ENCODE measurements around the gene WBP2. TPM values are rescaled to one million over a fixed set of nuclear protein-coding genes. Genes with fewer than 3 reads are reported as not detected.
A peak's percentile ranks its signal among the peaks of the same experiment; 100 is the strongest.

Gene WBP2
- total and polyA plus RNA-seq, 2 of the 13 experiments (the other 11 are each of a cell fraction or from before 2014, with no cell fraction given) = 29.2 to 29.5 TPM

GRCh38 chr17:75843577-75844529 is 11.3 kb downstream of the WBP2 start, which contains the start of gene UNC13D (continued):
- peak; percentile 89; the same call in 1 of the 2 replicates for TF ChIP-seq ZNF816 (CRISPR knock-in tag; IDR thresholded peaks at IDR 0.05; ENCODE audit: borderline replicate concordance)
- TF ChIP-seq ZNF740 (CRISPR knock-in tag; IDR thresholded peaks at IDR 0.05) = peak; percentile 79
- TF ChIP-seq ZNF788 (CRISPR knock-in tag; IDR thresholded peaks at IDR 0.05; ENCODE audit: borderline replicate concordance) = peak; percentile 90
- TF ChIP-seq, protein P1, sequence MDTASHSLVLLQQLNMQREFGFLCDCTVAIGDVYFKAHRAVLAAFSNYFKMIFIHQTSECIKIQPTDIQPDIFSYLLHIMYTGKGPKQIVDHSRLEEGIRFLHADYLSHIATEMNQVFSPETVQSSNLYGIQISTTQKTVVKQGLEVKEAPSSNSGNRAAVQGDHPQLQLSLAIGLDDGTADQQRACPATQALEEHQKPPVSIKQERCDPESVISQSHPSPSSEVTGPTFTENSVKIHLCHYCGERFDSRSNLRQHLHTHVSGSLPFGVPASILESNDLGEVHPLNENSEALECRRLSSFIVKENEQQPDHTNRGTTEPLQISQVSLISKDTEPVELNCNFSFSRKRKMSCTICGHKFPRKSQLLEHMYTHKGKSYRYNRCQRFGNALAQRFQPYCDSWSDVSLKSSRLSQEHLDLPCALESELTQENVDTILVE (CRISPR knock-in tag; IDR thresholded peaks at IDR 0.05) = no peak
- TF ChIP-seq ZNF644 (CRISPR knock-in tag; IDR thresholded peaks at IDR 0.05; ENCODE audit: low read depth) = 0 out of 2 replicates have a peak, but pooled peaks have one; percentile 12
- TF ChIP-seq CREM (IDR thresholded peaks at IDR 0.05) = 0 out of 2 replicates have a peak, but pooled peaks have one; percentile 24
- no peak for TF ChIP-seq CREM (CRISPR knock-in tag; IDR thresholded peaks at IDR 0.05)
- no peak for TF ChIP-seq NFRKB (IDR thresholded peaks at IDR 0.05)
- peak; percentile 92; the same call in 1 of the 2 replicates for TF ChIP-seq GLI4 (CRISPR knock-in tag; IDR thresholded peaks at IDR 0.05; ENCODE audit: borderline replicate concordance)
- no peak for TF ChIP-seq ZMYM2 (CRISPR knock-in tag; IDR thresholded peaks at IDR 0.05)
- peak; percentile 87; the same call in 1 of the 2 replicates for TF ChIP-seq ZBTB7A (CRISPR knock-in tag; IDR thresholded peaks at IDR 0.05)
- peak; percentile 13; the same call in 1 of the 2 replicates for TF ChIP-seq HIVEP1 (CRISPR knock-in tag; IDR thresholded peaks at IDR 0.05)
- no peak for TF ChIP-seq ARID2 (CRISPR knock-in tag; IDR thresholded peaks at IDR 0.05; ENCODE audit: borderline replicate concordance)
- peak; percentile 17; the same call in 1 of the 2 replicates for TF ChIP-seq CBFB (CRISPR knock-in tag; IDR thresholded peaks at IDR 0.05)
- TF ChIP-seq SETDB1 (CRISPR knock-in tag; IDR thresholded peaks at IDR 0.05; ENCODE audit: borderline replicate concordance) = no peak
- no peak for TF ChIP-seq ZNF329 (CRISPR knock-in tag; IDR thresholded peaks at IDR 0.05; ENCODE audit: low read depth)
- TF ChIP-seq, protein P2, sequence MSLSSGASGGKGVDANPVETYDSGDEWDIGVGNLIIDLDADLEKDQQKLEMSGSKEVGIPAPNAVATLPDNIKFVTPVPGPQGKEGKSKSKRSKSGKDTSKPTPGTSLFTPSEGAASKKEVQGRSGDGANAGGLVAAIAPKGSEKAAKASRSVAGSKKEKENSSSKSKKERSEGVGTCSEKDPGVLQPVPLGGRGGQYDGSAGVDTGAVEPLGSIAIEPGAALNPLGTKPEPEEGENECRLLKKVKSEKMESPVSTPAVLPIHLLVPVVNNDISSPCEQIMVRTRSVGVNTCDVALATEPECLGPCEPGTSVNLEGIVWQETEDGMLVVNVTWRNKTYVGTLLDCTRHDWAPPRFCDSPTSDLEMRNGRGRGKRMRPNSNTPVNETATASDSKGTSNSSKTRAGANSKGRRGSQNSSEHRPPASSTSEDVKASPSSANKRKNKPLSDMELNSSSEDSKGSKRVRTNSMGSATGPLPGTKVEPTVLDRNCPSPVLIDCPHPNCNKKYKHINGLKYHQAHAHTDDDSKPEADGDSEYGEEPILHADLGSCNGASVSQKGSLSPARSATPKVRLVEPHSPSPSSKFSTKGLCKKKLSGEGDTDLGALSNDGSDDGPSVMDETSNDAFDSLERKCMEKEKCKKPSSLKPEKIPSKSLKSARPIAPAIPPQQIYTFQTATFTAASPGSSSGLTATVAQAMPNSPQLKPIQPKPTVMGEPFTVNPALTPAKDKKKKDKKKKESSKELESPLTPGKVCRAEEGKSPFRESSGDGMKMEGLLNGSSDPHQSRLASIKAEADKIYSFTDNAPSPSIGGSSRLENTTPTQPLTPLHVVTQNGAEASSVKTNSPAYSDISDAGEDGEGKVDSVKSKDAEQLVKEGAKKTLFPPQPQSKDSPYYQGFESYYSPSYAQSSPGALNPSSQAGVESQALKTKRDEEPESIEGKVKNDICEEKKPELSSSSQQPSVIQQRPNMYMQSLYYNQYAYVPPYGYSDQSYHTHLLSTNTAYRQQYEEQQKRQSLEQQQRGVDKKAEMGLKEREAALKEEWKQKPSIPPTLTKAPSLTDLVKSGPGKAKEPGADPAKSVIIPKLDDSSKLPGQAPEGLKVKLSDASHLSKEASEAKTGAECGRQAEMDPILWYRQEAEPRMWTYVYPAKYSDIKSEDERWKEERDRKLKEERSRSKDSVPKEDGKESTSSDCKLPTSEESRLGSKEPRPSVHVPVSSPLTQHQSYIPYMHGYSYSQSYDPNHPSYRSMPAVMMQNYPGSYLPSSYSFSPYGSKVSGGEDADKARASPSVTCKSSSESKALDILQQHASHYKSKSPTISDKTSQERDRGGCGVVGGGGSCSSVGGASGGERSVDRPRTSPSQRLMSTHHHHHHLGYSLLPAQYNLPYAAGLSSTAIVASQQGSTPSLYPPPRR (CRISPR knock-in tag; IDR thresholded peaks at IDR 0.05; ENCODE audit: borderline replicate concordance) = no peak
- no peak for TF ChIP-seq ZNF282 (IDR thresholded peaks at IDR 0.05; ENCODE audit: partially characterized antibody)

Data from HepG2 (cell line).